SJCRH30 (cell line): ENCODE results near the gene SLC4A1AP. TPM values are rescaled to one million over a fixed set of nuclear protein-coding genes. Genes with fewer than 3 reads are reported as not detected.
"Not testable (repeated sequence)": the region's sequence is repeated elsewhere in the genome, so short reads cannot be mapped to it uniquely, and the experiment has no call there.

Experiments used
- DNase-seq, 2 experiments: peaks; one replicate each; pipeline ENCODE4 v3.0.0-alpha.2; 2015 to 2020
- H3K27ac ChIP-seq: fragments of 250-450 bp; sonication (Bioruptor Pico); 2 replicates; pipeline ENCODE4 v1.5.1; 2020; ENCODE audit warnings: mild to moderate bottlenecking, moderate library complexity
- H3K27me3 ChIP-seq: fragments of 250-450 bp; sonication (Bioruptor Pico); 2 replicates; pipeline ENCODE4 v1.5.1; 2020; ENCODE audit warnings: mild to moderate bottlenecking, moderate library complexity
- H3K36me3 ChIP-seq: fragments of 250-450 bp; sonication (Bioruptor Pico); 2 replicates; pipeline ENCODE4 v1.5.1; 2020; ENCODE audit warnings: mild to moderate bottlenecking, moderate library complexity
- H3K4me1 ChIP-seq: fragments of 250-450 bp; sonication (Bioruptor Pico); 2 replicates; pipeline ENCODE4 v1.5.1; 2020; ENCODE audit warnings: mild to moderate bottlenecking, moderate library complexity
- H3K4me3 ChIP-seq: fragments of 250-450 bp; sonication (Bioruptor Pico); 2 replicates; pipeline ENCODE4 v1.5.1; 2020; ENCODE audit warnings: mild to moderate bottlenecking, moderate library complexity
- H3K9me3 ChIP-seq: fragments of 250-450 bp; sonication (Bioruptor Pico); replicated peaks from 2 replicates; pipeline ENCODE4 v1.5.1; 2020; ENCODE audit warnings: mild to moderate bottlenecking, moderate library complexity
- total RNA-seq: library from RNA; depleted of rRNA; stranded (reverse); fragments of >200 nt; shearing (Covaris generic); gene quantifications from 2 replicates; pipeline ENCODE4 v1.2.3, GENCODE V29; 2014; rRNA removed

SLC4A1AP gene, protein sequence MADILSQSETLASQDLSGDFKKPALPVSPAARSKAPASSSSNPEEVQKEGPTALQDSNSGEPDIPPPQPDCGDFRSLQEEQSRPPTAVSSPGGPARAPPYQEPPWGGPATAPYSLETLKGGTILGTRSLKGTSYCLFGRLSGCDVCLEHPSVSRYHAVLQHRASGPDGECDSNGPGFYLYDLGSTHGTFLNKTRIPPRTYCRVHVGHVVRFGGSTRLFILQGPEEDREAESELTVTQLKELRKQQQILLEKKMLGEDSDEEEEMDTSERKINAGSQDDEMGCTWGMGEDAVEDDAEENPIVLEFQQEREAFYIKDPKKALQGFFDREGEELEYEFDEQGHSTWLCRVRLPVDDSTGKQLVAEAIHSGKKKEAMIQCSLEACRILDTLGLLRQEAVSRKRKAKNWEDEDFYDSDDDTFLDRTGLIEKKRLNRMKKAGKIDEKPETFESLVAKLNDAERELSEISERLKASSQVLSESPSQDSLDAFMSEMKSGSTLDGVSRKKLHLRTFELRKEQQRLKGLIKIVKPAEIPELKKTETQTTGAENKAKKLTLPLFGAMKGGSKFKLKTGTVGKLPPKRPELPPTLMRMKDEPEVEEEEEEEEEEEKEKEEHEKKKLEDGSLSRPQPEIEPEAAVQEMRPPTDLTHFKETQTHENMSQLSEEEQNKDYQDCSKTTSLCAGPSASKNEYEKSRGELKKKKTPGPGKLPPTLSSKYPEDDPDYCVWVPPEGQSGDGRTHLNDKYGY
- 36.0 and 41.6 TPM in 2 replicates for total RNA-seq

GRCh38 chr2:27663285-27664153, at the start of gene SLC4A1AP, which contains the start of gene SUPT7L:
Gene SLC4A1AP (plus strand): TSS chr2:27663889. CDS start chr2:27663915, 26 bp downstream.
Gene SUPT7L (minus strand): TSS chr2:27663614. CDS start chr2:27662192, 1,422 bp downstream.
- no peaks in the 10 kb centered on the region for H3K9me3 ChIP-seq
- DNase-seq = peak; percentile 87 to 94
- peaks cover 43% of the 10 kb centered on the region for H3K36me3 ChIP-seq
- H3K27me3 ChIP-seq = no peaks in the 10 kb centered on the region
- no peaks in the 10 kb centered on the region for H3K4me1 ChIP-seq
- H3K4me3 ChIP-seq = peak within 1 kb of the TSS; percentile 95
- peak within 1 kb of the TSS; percentile 91 for H3K27ac ChIP-seq

- Histone ChIP-seq H3K27ac (no peak overlapping the region), H3K9me3 (no peaks in the 10 kb centered on the region), H3K4me1 (no peaks in the 10 kb centered on the region), H3K36me3 (peaks cover 70% of the 10 kb centered on the region), H3K27me3 (no peaks in the 10 kb centered on the region), H3K4me3 (no peak overlapping the region)
- DNase-seq = no peak
Observed at GRCh38 chr2:27613985-27614384, 49.7 kb upstream of the SLC4A1AP start.

GRCh38 chr2:27615316-27615715, 48.4 kb upstream of the SLC4A1AP start:
- Histone ChIP-seq H3K4me3 (no peak overlapping the region), H3K27ac (no peak overlapping the region), H3K36me3 (peaks cover 70% of the 10 kb centered on the region), H3K9me3 (no peaks in the 10 kb centered on the region), H3K4me1 (no peaks in the 10 kb centered on the region), H3K27me3 (no peaks in the 10 kb centered on the region)
- DNase-seq = no peak

DNA sequence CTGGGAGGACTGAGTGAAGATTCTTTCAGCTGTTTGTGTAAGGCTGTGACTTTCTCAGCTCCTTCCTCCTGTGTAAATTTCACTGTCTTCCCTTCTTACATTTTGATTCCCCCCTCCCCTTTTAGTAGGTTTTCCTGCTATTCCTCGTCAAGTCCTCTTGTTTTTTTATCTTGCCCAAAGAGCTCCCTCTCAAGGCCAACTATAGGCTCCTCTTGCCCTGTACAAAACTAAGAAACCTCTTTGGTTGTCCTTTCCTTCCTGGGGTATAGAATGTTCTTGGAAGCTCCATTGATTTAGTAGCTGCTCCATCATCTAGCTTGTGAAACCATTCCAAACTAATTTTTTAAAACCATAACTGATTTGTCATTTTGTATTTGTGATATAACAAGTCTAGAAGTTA, 42.2 kb upstream of the SLC4A1AP start:
- no peak for DNase-seq
- Histone ChIP-seq H3K9me3 (no peaks in the 10 kb centered on the region), H3K4me1 (peaks cover 4% of the 10 kb centered on the region), H3K4me3 (no peak overlapping the region), H3K36me3 (peaks cover 65% of the 10 kb centered on the region), H3K27me3 (no peaks in the 10 kb centered on the region), H3K27ac (no peak overlapping the region)

DNA sequence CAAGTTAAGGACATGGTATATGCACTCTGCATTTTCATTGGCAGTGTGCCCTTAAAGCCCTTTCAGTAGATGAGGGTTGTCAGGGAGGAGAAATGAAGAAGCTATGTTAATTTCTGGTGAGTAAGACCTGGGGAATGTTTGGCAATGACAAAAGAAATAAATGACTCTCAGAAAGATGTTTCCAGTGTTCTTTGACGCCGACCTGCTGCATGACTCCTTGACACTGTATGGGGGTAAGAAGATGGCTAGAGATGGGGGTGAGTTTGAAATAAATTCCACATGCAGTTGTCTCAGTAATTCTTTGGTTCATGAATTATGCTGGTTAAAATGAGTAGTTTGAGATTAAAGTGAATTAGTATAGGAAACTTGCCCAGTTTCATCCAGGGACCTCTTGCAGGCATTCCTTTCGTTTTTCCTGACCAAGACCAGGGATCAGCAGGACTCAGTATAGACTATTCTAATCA, 40.7 kb upstream of the SLC4A1AP start:
- no peak overlapping the region for H3K27ac ChIP-seq
- no peak for DNase-seq

DNA sequence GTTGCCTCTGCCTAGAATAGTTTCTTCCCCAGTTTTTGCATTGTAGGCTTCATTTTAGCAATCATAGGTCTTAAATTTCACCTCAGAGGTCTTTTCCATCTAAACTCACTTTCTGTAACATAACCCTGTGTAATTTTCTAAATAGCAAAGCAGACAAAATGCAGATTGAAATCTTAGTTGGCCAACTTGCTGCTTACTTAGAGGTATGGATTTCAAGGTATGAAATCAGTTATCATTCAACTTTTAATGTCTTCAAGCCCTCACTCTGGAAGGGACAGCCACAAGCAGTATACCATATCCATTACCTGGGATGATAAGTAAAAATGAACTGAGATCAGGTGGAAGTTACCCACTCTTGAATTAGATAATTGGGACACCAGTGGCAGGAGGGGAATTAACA, 38.7 kb upstream of the SLC4A1AP start:
- peaks cover 19% of the 10 kb centered on the region for H3K4me1 ChIP-seq
- H3K27me3 ChIP-seq = no peaks in the 10 kb centered on the region
- no peak for DNase-seq
- H3K27ac ChIP-seq = no peak overlapping the region
- peaks cover 37% of the 10 kb centered on the region for H3K36me3 ChIP-seq
- no peaks in the 10 kb centered on the region for H3K9me3 ChIP-seq
- no peak overlapping the region for H3K4me3 ChIP-seq

More for the DNA sequence above, 40.7 kb upstream of the SLC4A1AP start:
- H3K4me3 ChIP-seq = no peak overlapping the region
- H3K4me1 ChIP-seq = peaks cover 16% of the 10 kb centered on the region
- peaks cover 54% of the 10 kb centered on the region for H3K36me3 ChIP-seq
- H3K9me3 ChIP-seq = no peaks in the 10 kb centered on the region
- no peaks in the 10 kb centered on the region for H3K27me3 ChIP-seq

- H3K9me3 ChIP-seq, DNase-seq, H3K4me3 ChIP-seq, H3K27me3 ChIP-seq: not testable (repeated sequence)
- Histone ChIP-seq H3K36me3 (peaks cover 36% of the 10 kb centered on the region), H3K27ac (peak overlapping the region; percentile 69), H3K4me1 (peaks cover 19% of the 10 kb centered on the region)
Observed at GRCh38 chr2:27626323-27626722, 37.4 kb upstream of the SLC4A1AP start.

- H3K36me3 ChIP-seq = peaks cover 36% of the 10 kb centered on the region
- peaks cover 19% of the 10 kb centered on the region for H3K4me1 ChIP-seq
- not testable (repeated sequence) for H3K9me3 ChIP-seq, H3K4me3 ChIP-seq, H3K27me3 ChIP-seq
- DNase-seq = peak; percentile 61 to 71
- peak overlapping the region; percentile 69 for H3K27ac ChIP-seq
Observed at GRCh38 chr2:27626921-27627320, 36.8 kb upstream of the SLC4A1AP start.

DNA sequence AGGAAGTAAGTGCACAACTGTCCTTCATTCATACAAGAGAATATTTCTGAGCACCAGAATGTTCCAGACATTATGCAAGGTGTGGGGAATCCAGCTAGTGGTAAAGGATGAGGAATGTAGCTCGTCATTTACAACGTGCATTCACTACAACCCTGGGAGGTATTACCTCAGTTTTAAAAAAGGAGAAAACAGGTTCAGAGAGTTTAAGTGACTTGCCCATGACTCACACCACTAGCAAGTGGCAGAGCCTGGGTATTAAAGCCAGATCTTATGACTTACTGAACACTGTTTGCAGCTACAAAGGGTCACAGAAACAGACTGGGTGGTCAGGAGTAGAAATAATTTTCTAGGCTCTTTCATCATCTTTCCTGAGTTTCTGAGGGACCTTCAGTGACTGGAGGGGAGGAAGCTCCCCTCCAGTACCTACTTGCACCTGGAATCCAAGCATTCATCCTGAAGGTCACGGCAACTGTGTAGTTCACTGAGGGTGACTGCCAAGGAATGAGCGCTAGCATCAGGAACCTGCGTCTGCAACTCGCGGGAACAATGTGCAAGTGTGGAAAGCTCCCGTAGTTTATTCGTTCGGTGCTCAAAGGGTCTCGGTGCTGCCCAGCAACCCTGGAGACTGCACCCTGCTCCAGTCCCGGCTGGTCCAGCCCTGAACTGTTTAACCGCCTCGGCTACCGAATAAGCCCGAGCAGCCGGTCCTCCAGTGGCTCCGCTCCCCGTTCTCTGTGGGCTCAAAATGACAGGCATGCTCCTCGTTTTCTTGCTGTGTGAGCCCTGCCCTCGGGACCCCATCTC, 35.5 kb upstream of the SLC4A1AP start:
- Histone ChIP-seq H3K4me3 (peak overlapping the region; percentile 81), H3K27me3 (no peaks in the 10 kb centered on the region), H3K4me1 (peaks cover 19% of the 10 kb centered on the region), H3K9me3 (no peaks in the 10 kb centered on the region), H3K36me3 (peaks cover 35% of the 10 kb centered on the region), H3K27ac (peak overlapping the region; percentile 69)
- peak; percentile 35 to 52 for DNase-seq

DNA sequence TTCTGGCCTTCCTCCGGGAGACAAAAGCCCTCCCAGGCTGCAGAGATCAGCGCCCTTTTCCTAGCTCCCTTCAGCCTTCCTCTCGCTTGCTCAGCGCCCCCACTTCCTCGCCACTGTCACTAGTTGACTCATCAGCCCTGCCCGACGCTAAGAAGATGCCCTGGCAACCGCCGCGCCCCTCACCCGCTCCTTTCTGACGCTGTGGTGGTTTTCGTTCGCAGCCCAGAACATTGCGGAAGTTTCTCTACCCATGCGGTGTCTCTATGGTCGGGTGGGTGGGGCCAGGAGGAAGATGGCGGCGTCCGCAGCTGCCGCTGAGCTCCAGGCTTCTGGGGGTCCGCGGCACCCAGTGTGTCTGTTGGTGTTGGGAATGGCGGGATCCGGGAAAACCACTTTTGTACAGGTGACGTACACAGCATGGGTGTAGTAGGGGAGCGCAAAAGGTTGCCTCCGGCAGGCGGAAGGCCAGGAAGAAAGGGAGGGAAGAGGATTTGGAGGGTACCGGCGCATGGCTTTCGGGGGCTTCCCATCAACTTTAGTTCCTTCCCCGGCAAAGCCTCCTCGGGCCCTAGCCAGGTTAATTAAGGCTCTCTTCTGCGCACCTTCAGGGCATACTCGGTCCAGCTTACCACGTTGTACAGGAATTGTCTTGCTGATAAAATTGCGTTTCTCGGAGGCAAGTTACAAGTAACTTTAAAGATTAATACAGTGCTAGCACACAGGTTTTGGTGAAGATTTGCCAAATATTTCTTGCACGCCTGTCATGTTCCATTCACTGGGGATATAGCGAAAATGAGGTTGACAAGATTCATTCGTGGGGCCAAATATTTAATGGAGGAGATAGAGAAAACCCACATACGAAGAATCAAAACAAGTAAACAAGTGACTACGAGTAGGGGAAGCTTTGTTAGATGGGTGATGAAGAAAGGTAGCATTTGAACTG, 34.7 kb upstream of the SLC4A1AP start, which contains the start of the genes CCDC121 and GPN1:
TSS of gene CCDC121 (minus strand) at position 246 of the 943 bp plus-strand sequence. CDS start 1,213 bp downstream, outside the sequence.
TSS of gene GPN1 (plus strand) at position 284 of the 943 bp plus-strand sequence. CDS start at position 293, 9 bp downstream.
- Histone ChIP-seq H3K4me1 (peaks cover 19% of the 10 kb centered on the region), H3K9me3 (no peaks in the 10 kb centered on the region), H3K4me3 (peak within 1 kb of the TSS; percentile 81), H3K27me3 (no peaks in the 10 kb centered on the region), H3K36me3 (peaks cover 34% of the 10 kb centered on the region), H3K27ac (peak within 1 kb of the TSS; percentile 69)
- peak; percentile 96 to 97 for DNase-seq

GRCh38 chr2:27630257-27630656, 33.4 kb upstream of the SLC4A1AP start:
- Histone ChIP-seq H3K4me1 (peaks cover 19% of the 10 kb centered on the region), H3K36me3 (peaks cover 44% of the 10 kb centered on the region)

GRCh38 chr2:27634291-27634690, 29.4 kb upstream of the SLC4A1AP start:
- Histone ChIP-seq H3K27ac (no peak overlapping the region), H3K4me3 (no peak overlapping the region), H3K27me3 (no peaks in the 10 kb centered on the region), H3K36me3 (peaks cover 84% of the 10 kb centered on the region), H3K9me3 (no peaks in the 10 kb centered on the region), H3K4me1 (no peaks in the 10 kb centered on the region)
- no peak for DNase-seq

More at GRCh38 chr2:27630257-27630656, 33.4 kb upstream of the SLC4A1AP start:
- not testable (repeated sequence) for H3K4me3 ChIP-seq, H3K9me3 ChIP-seq, DNase-seq, H3K27me3 ChIP-seq, H3K27ac ChIP-seq
